K562 (cell line): ENCODE data around the gene VSTM2B. TPM values are rescaled to one million over a fixed set of nuclear protein-coding genes. Genes with fewer than 3 reads are reported as not detected.
A peak's percentile ranks its signal among the peaks of the same experiment; 100 is the strongest.

Experiments
- ATAC-seq: fragments of 200-7000 bp; cut with Tn5 transposase; 3 replicates; pipeline ENCODE4 v1.9.1; 2020; ENCODE audit warnings: moderate library complexity
- BruUV-seq: library from RNA; stranded (reverse); fragments of 400-500 nt; replicated peaks from 2 replicates; lab custom pipeline; 2021; lab: Mats Ljungman, UMichigan
- CTCF ChIA-PET: fragments of 300-600 bp; formaldehyde crosslinking; extraction: SDS; loops from one replicate; lab custom pipeline; 2021; ENCODE audit warnings: low intra/inter-chr PET ratio; lab: Yijun Ruan, JAX
- POLR2A ChIA-PET: fragments of 300-600, 350-650 bp; sonication (Branson Sonifier 250); formaldehyde crosslinking; extraction: SDS; loops from one replicate; lab custom pipeline; 2021; ENCODE audit warnings: antibody characterized with exemption, inconsistent platforms; lab: Yijun Ruan, JAX
- DNase-seq, 4 experiments: peaks; one replicate each; pipeline versions ENCODE4 v3.0.0 to v3.0.0-alpha.2; 2011 to 2018; ENCODE audit warnings: low spot score in 3 of 4, mixed read lengths in 3 of 4; ENCODE audit errors: extremely low read depth in 1 of 4
- FAIRE-seq: peaks from 2 replicates; lab custom pipeline; 2011; peaks lifted over from hg19 to GRCh38; lab: Jason Lieb, UNC
- H2AFZ ChIP-seq: 2 replicates; pipeline ENCODE4 v1.6.0; 2011; ENCODE audit warnings: low read depth, low read length, control low read depth, inconsistent platforms
- H3K27ac ChIP-seq: fragments of 200-600 bp; 3 replicates; pipeline ENCODE4 v1.8.0; 2011; ENCODE audit warnings: low read depth, mild to moderate bottlenecking, control low read depth, inconsistent platforms, low read length, moderate library complexity, mixed read lengths; ENCODE audit errors: extremely low read depth
- H3K27me3 ChIP-seq, 2 experiments: fragments of 300-600 bp in 1 of 2; 2 replicates in 1 of 2; 3 replicates in 1 of 2; pipeline versions ENCODE4 v1.6.0 to v1.8.0; 2011; ENCODE audit warnings: inconsistent platforms in 2 of 2, low read length in 2 of 2, mild to moderate bottlenecking in 1 of 2, mixed read lengths in 1 of 2, moderate library complexity in 1 of 2; ENCODE audit not compliant: control insufficient read depth in 2 of 2, insufficient read depth in 2 of 2
- H3K36me3 ChIP-seq: fragments of 300-600 bp; 3 replicates; pipeline ENCODE4 v1.8.0; 2011; ENCODE audit warnings: mild to moderate bottlenecking, low read length, inconsistent platforms; ENCODE audit not compliant: control insufficient read depth, insufficient read depth
- H3K4me1 ChIP-seq, 2 experiments: fragments of 200-600 bp in 1 of 2; replicated peaks in 1 of 2; 2 replicates in 1 of 2; 3 replicates in 1 of 2; pipeline versions ENCODE4 v1.5.1 to v1.8.0; 2011; ENCODE audit warnings: inconsistent platforms in 2 of 2, low read length in 2 of 2, mild to moderate bottlenecking in 1 of 2, mixed read lengths in 1 of 2, moderate library complexity in 1 of 2; ENCODE audit not compliant: control insufficient read depth in 2 of 2, insufficient read depth in 2 of 2
- H3K4me2 ChIP-seq: 2 replicates; pipeline ENCODE4 v1.6.1; 2011; ENCODE audit warnings: low read length, control low read depth, inconsistent platforms, mixed read lengths; ENCODE audit not compliant: insufficient read depth
- H3K4me3 ChIP-seq: fragments of 200-600 bp; sonication (generic), shearing (Covaris generic); 2 replicates; pipeline ENCODE4 v1.5.1; 2016; ENCODE audit warnings: control low read depth, inconsistent platforms
- H3K79me2 ChIP-seq: fragments of 200-600 bp; 3 replicates; pipeline ENCODE4 v1.8.0; 2011; ENCODE audit warnings: low read length, inconsistent platforms; ENCODE audit not compliant: control insufficient read depth, insufficient read depth
- H3K9ac ChIP-seq, 2 experiments: 2 replicates each; pipeline versions ENCODE4 v1.6.0 to v1.6.1; 2011; ENCODE audit warnings: low read depth in 2 of 2, low read length in 2 of 2, control low read depth in 1 of 2, inconsistent platforms in 1 of 2, mild to moderate bottlenecking in 1 of 2, mixed read lengths in 1 of 2; ENCODE audit not compliant: insufficient read depth in 1 of 2
- H3K9me1 ChIP-seq: one replicate; pipeline ENCODE4 v1.6.0; 2011; ENCODE audit warnings: inconsistent platforms, mild to moderate bottlenecking, low read length, moderate library complexity; ENCODE audit not compliant: control insufficient read depth, insufficient read depth
- H3K9me3 ChIP-seq: replicated peaks from 2 replicates; pipeline ENCODE4 v1.5.1; 2011; ENCODE audit warnings: low read depth, low read length, inconsistent platforms; ENCODE audit not compliant: control insufficient read depth, insufficient read depth
- H4K20me1 ChIP-seq: replicated peaks from 2 replicates; pipeline ENCODE4 v1.6.1; 2011; ENCODE audit warnings: low read length, inconsistent platforms, mixed read lengths; ENCODE audit not compliant: control insufficient read depth, insufficient read depth
- AFF4 ChIP-seq: sonication (generic); formaldehyde crosslinking; IDR thresholded peaks from 2 replicates; pipeline ENCODE4 v1.8.0; 2023; ENCODE audit warnings: mild to moderate bottlenecking, missing genetic modification reagents
- FOXJ3 ChIP-seq: sonication (generic); formaldehyde crosslinking; IDR thresholded peaks from 2 replicates; pipeline ENCODE4 v1.4.0; 2020; ENCODE audit warnings: mild to moderate bottlenecking, missing genetic modification reagents
- KDM5B ChIP-seq: fragments of 200-600 bp; sonication (generic); IDR thresholded peaks from 2 replicates; pipeline ENCODE4 v1.6.1; 2012; ENCODE audit warnings: low read depth, mild to moderate bottlenecking, moderate library complexity, low read length, control low read depth, inconsistent platforms; ENCODE audit not compliant: insufficient replicate concordance
- MAFF ChIP-seq: IDR thresholded peaks from 2 replicates; pipeline ENCODE4 v1.6.1; 2012; ENCODE audit warnings: low read length, improper control_type of control experiment
- NBN ChIP-seq: fragments of 450-650 bp; IDR thresholded peaks from 2 replicates; pipeline ENCODE4 v1.6.1; 2016; ENCODE audit warnings: low read depth, mild to moderate bottlenecking
- RCOR1 ChIP-seq, 2 experiments: IDR thresholded peaks; 2 replicates each; pipeline ENCODE4 v1.6.1; 2012; ENCODE audit warnings: low read depth in 2 of 2, low read length in 2 of 2, borderline replicate concordance in 1 of 2, improper control_type of control experiment in 1 of 2
- SIRT6 ChIP-seq: IDR thresholded peaks from one replicate; pipeline ENCODE4 v1.6.1; 2012; ENCODE audit warnings: low read depth, mild to moderate bottlenecking, control low read depth, inconsistent platforms, low read length, moderate library complexity
- SP1 ChIP-seq: sonication (generic); formaldehyde crosslinking; IDR thresholded peaks from 2 replicates; pipeline ENCODE4 v1.8.1; 2022; ENCODE audit warnings: mild to moderate bottlenecking, missing genetic modification reagents
- USF1 ChIP-seq: sonication (generic); formaldehyde crosslinking; IDR thresholded peaks from 2 replicates; pipeline ENCODE4 v1.9.0; 2022; ENCODE audit warnings: mild to moderate bottlenecking, missing genetic modification reagents
- ZFP30 ChIP-seq: fragments of 250-450 bp; sonication (Bioruptor Pico); IDR thresholded peaks from 2 replicates; pipeline ENCODE4 v1.8.0; 2022; ENCODE audit warnings: moderate library complexity, mild to moderate bottlenecking, inconsistent platforms, borderline replicate concordance
- WGBS: fragments of 100-300 bp; shearing (Covaris generic); methylation state at CpG from one replicate; pipeline ENCODE4 v1.1.6; 2016; ENCODE audit warnings: low coverage, mixed read lengths; ENCODE audit not compliant: insufficient coverage; ENCODE audit errors: missing lambda C conversion rate; 5-methylcytosine and 5-hydroxymethylcytosine counted together
- in situ Hi-C: fragments of 300-500 bp; cut with MboI; formaldehyde crosslinking; loops from 4 replicates; pipeline ENCODE4 v1.15.0; 2018; ENCODE audit warnings: inconsistent platforms, mixed read lengths
- intact Hi-C: fragments of 100-400 bp; cut with micrococcal nuclease; formaldehyde crosslinking; loops from 2 replicates; pipeline ENCODE4 v1.14.2; 2022
- polyA plus RNA-seq, 8 experiments: library from polyadenylated mRNA; depleted of rRNA in 4 of 8; stranded (reverse) in 5 of 8; unstranded in 3 of 8; fragments of >200 nt; fragmentation: Nextera tagmentation in 2 of 8; fragmentation: Illumina TruSeq in 1 of 8; extraction: Ambion mirVana in 2 of 8; extraction: Trizol in 1 of 8; gene quantifications; 2 replicates each; pipeline versions ENCODE4 v1.2.1 to v1.2.3, GENCODE V29; 2011 to 2014; ENCODE audit warnings: inconsistent platforms in 1 of 8, missing spikeins in 1 of 8
- total RNA-seq, 7 experiments: library from RNA; depleted of rRNA in 6 of 7; stranded (reverse); fragments of >200 nt in 6 of 7; fragmentation: Illumina TruSeq in 2 of 7; extraction: Trizol in 2 of 7; gene quantifications; 2 replicates each; pipeline versions ENCODE4 v1.2.1 to v1.2.3, GENCODE V29; 2011 to 2021; ENCODE audit warnings: low replicate concordance in 1 of 7

The VSTM2B gene
- total and polyA plus RNA-seq, 9 of the 15 experiments (the other 6 are each of a cell fraction or from before 2014, with no cell fraction given), result not detected

- Histone ChIP-seq H4K20me1 (no peaks in the 10 kb centered on the region), H3K9ac (no peak overlapping the region), H3K9me3 (no peaks in the 10 kb centered on the region), H3K27me3 (peaks cover 6 to 38% of the 10 kb centered on the region in 2 experiments; a peak in 4 of 5 replicates), H3K4me2 (no peak overlapping the region)
- BruUV-seq, result no TSS peak
- FAIRE-seq, result no peak
- no peak for TF ChIP-seq SP1
- TF ChIP-seq FOXJ3 (CRISPR knock-in tag), result no peak
- no peak for TF ChIP-seq MAFF
- no peak for TF ChIP-seq SIRT6
- TF ChIP-seq, all 486 proteins: peak for 0
- WGBS, result 2% methylated on average over 11 of the region's 11 CpGs
- ChIA-PET POLR2A (interaction anchor here (2.6 kb wide), 1 partner anchor 12 kb away, joined by 8 read pairs; no protein-coding TSS in a partner anchor), CTCF (no interaction called here)
- H3K9me1 ChIP-seq, result no peaks in the 10 kb centered on the region
- no peaks in the 10 kb centered on the region for H3K79me2 ChIP-seq
- H3K4me3 ChIP-seq, result no peak overlapping the region
- ATAC-seq (peak; percentile 59), DNase-seq (no peak)
- no peaks in the 10 kb centered on the region; a peak in 1 of 5 replicates for H3K4me1 ChIP-seq
- no peaks in the 10 kb centered on the region for H3K36me3 ChIP-seq
- in situ Hi-C loops (no loop called here), intact Hi-C loops (no loop called here)
- no peak overlapping the region for H3K27ac ChIP-seq
- H2AFZ ChIP-seq, result no peak overlapping the region
These were observed 37.8 kb downstream of the VSTM2B start for GRCh38 chr19:29563486-29564101.

- Histone ChIP-seq H3K27me3 (peaks cover 6 to 45% of the 10 kb centered on the region in 2 experiments; a peak in 4 of 5 replicates), H3K9ac (no peak overlapping the region), H3K27ac (no peak overlapping the region), H3K79me2 (no peaks in the 10 kb centered on the region), H3K4me1 (no peaks in the 10 kb centered on the region; a peak in 1 of 5 replicates), H3K9me3 (no peaks in the 10 kb centered on the region), H3K4me2 (no peak overlapping the region), H4K20me1 (no peaks in the 10 kb centered on the region), H3K36me3 (no peaks in the 10 kb centered on the region), H2AFZ (no peak overlapping the region), H3K4me3 (no peak overlapping the region), H3K9me1 (no peaks in the 10 kb centered on the region)
- no TSS peak for BruUV-seq
- intact Hi-C loops, result no loop called here
- DNase-seq (no peak), FAIRE-seq (no peak), ATAC-seq (no peak)
- TF ChIP-seq AFF4 (CRISPR knock-in tag) (no peak), ZFP30 (CRISPR knock-in tag) (no peak), USF1 (CRISPR knock-in tag) (no peak), KDM5B (no peak), RCOR1 (IDR thresholded peaks at IDR 0.05; ENCODE audit: borderline replicate concordance in 1 of 2, low read depth in 2 of 2, low read length in 2 of 2) (no peak), NBN (no peak)
- 1% methylated on average over 11 of the region's 11 CpGs for WGBS
- ChIA-PET POLR2A (no interaction called here), CTCF (no interaction called here)
- in situ Hi-C loops, result no loop called here
These were observed 38.8 kb downstream of the VSTM2B start for GRCh38 chr19:29564574-29565005.
